ENCODE data around the gene PLN.

GRCh38 chr6:118586746-118587485, 38.8 kb downstream of the PLN start:
- TF ChIP-seq ZNF121 (tag by site-specific recombination; IDR thresholded peaks at IDR 0.05) = no peak
- TF ChIP-seq ZNF580 (tag by site-specific recombination; IDR thresholded peaks at IDR 0.05) = no peak
- no peak for TF ChIP-seq YY1 (tag by site-specific recombination; IDR thresholded peaks at IDR 0.05)
- no peak for TF ChIP-seq ZSCAN4 (tag by site-specific recombination; IDR thresholded peaks at IDR 0.05)
- no peak for TF ChIP-seq ZNF623 (tag by site-specific recombination; IDR thresholded peaks at IDR 0.05)
- TF ChIP-seq ZBTB8A (tag by site-specific recombination; IDR thresholded peaks at IDR 0.05) = no peak
- no peak for TF ChIP-seq ZNF2 (tag by site-specific recombination; IDR thresholded peaks at IDR 0.05)
- no peak for TF ChIP-seq ZNF785 (tag by site-specific recombination; IDR thresholded peaks at IDR 0.05)
- no peak for TF ChIP-seq ZNF830 (tag by site-specific recombination; IDR thresholded peaks at IDR 0.05; ENCODE audit: low read depth)
- TF ChIP-seq ZNF23 (tag by site-specific recombination; IDR thresholded peaks at IDR 0.05; ENCODE audit: borderline replicate concordance) = no peak
- TF ChIP-seq CTCF (tag by site-specific recombination; IDR thresholded peaks at IDR 0.05) = no peak
- no peak for TF ChIP-seq HOXC10 (CRISPR knock-in tag; IDR thresholded peaks at IDR 0.05)
- TF ChIP-seq ZNF274 (IDR thresholded peaks at IDR 0.05; ENCODE audit: low read length) = no peak
- TF ChIP-seq ZNF274 (tag by site-specific recombination; IDR thresholded peaks at IDR 0.05; ENCODE audit: borderline replicate concordance) = no peak
